ENCODE data around the gene ZNF107. TPM values are rescaled to one million over a fixed set of nuclear protein-coding genes. Genes with fewer than 3 reads are reported as not detected.

ZNF107 gene
- total and polyA plus RNA-seq, 8 donors = 0.92 to 9.2 (median 3.9) TPM

DNA sequence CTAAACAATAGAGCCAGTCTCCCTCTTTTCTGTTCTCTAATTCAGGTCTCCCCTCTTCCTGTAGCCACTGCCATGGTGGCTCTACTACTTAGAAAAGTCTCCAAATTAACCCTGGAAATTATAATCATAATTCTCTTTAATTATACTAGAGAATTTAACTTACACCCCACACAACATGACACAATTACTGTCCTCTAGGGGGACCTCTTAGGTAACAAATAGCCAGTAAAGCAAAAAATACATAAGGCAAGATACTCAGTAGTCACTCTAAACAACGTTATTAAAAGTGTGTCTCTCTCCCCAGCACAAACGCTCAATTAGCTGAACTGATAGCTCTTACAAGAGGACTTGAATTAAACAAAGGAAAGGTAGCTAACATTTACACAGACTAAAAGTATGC lies 44.3 kb upstream of the ZNF107 start:
- intact Hi-C loops (cut with DNase I; ENCODE audit: low total_unique reads) = no loop called here
- Histone ChIP-seq H3K27me3 (no peaks in the 10 kb centered on the region), H3K27ac (no peak overlapping the region), H3K4me3 (no peak overlapping the region), H3K4me1 (peaks cover 0 to 6% (median 0%) of the 10 kb centered on the region in 4 donors), H3K9me3 (peaks cover 0 to 39% (median 19%) of the 10 kb centered on the region in 4 donors), H3K36me3 (no peaks in the 10 kb centered on the region)
- 72 to 80% (median 77%) methylated on average over 2 of the region's 2 CpGs for WGBS, 5 donors
- no peak for DNase-seq
- TF ChIP-seq POLR2A (IDR thresholded peaks at IDR 0.05) (no peak), EP300 (IDR thresholded peaks at IDR 0.05) (no peak), CTCF (IDR thresholded peaks at IDR 0.05) (no peak), POLR2AphosphoS5 (IDR thresholded peaks at IDR 0.05) (no peak)

GRCh38 chr7:64625114-64626082 lies 40.5 kb upstream of the ZNF107 start:
- peak in 1 of 2 donors; percentile 3 for DNase-seq
- H3K4me3 ChIP-seq = no peak overlapping the region
- H3K27me3 ChIP-seq = no peaks in the 10 kb centered on the region
- H3K36me3 ChIP-seq = no peaks in the 10 kb centered on the region
- peak in 5 of 7 experiments; percentile 29 to 80 (median 49) for TF ChIP-seq CTCF (IDR thresholded peaks at IDR 0.05)
- TF ChIP-seq EP300 (IDR thresholded peaks at IDR 0.05) = no peak
- TF ChIP-seq POLR2A (IDR thresholded peaks at IDR 0.05) = no peak
- H3K9me3 ChIP-seq = peaks cover 0 to 11% (median 5%) of the 10 kb centered on the region in 4 donors
- intact Hi-C loops (cut with DNase I; ENCODE audit: low total_unique reads) = no loop called here
- WGBS, 5 donors = 15 to 23% (median 17%) methylated on average over 12 of the region's 12 CpGs
- peaks cover 0 to 6% (median 0%) of the 10 kb centered on the region in 4 donors for H3K4me1 ChIP-seq
- H3K27ac ChIP-seq = no peak overlapping the region

DNA sequence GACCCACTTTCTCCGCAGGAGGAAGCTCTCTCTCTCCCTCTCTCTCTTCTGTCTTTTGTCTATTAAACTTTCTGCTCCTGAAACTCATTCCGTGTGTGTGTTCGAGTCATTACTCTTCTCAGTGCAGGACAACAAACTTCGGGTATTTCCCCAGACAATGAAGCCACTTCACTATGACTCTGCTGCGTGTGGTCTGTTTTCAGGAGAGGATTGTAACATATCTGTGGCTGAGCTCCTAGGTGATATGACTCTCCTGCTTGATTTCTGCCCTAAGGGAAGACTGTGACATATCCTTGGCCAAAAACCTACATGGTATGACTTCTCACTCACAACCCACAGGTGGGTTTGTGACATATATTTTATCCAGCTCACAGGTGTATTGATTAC lies 39.9 kb upstream of the ZNF107 start:
- intact Hi-C loops (cut with DNase I; ENCODE audit: low total_unique reads) = no loop called here
- H3K36me3 ChIP-seq = no peaks in the 10 kb centered on the region
- H3K4me3 ChIP-seq = no peak overlapping the region
- DNase-seq = no peak
- WGBS, 5 donors = 34 to 56% (median 53%) methylated on average over 5 of the region's 5 CpGs
- no peaks in the 10 kb centered on the region for H3K27me3 ChIP-seq
- no peak for TF ChIP-seq POLR2AphosphoS5 (IDR thresholded peaks at IDR 0.05)
- no peak for TF ChIP-seq EP300 (IDR thresholded peaks at IDR 0.05)
- no peak for TF ChIP-seq CTCF (IDR thresholded peaks at IDR 0.05)
- TF ChIP-seq POLR2A (IDR thresholded peaks at IDR 0.05) = no peak
- no peak overlapping the region for H3K27ac ChIP-seq
- peaks cover 0 to 4% (median 2%) of the 10 kb centered on the region in 4 donors for H3K9me3 ChIP-seq
- H3K4me1 ChIP-seq = peaks cover 0 to 6% (median 0%) of the 10 kb centered on the region in 4 donors

DNA sequence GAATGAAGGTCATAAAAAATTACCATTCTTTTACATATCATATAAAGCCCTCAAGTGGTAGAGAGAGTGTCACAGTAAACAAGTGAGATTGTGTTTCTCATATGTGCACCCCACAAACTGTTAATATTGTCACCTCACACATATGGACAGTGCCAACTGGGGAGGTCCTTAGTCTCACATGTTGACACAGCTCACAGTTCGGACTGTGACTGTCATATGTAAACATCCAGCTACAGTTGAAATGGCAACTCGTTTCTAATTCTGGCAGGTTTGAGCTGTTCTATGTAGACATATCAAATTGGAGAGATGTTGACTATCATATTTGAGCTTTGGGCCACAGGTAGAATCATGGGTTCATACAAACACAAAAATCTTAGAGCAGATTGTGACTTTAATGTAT lies 39.4 kb upstream of the ZNF107 start:
- 16 to 33% (median 24%) methylated on average over 2 of the region's 2 CpGs for WGBS, 5 donors
- Histone ChIP-seq H3K4me3 (no peak overlapping the region), H3K4me1 (peaks cover 0 to 6% (median 0%) of the 10 kb centered on the region in 4 donors), H3K9me3 (no peaks in the 10 kb centered on the region), H3K27me3 (no peaks in the 10 kb centered on the region), H3K27ac (no peak overlapping the region), H3K36me3 (no peaks in the 10 kb centered on the region)
- DNase-seq = no peak
- no peak for TF ChIP-seq POLR2AphosphoS5 (IDR thresholded peaks at IDR 0.05)
- TF ChIP-seq EP300 (IDR thresholded peaks at IDR 0.05) = no peak
- no peak for TF ChIP-seq POLR2A (IDR thresholded peaks at IDR 0.05)
- TF ChIP-seq CTCF (IDR thresholded peaks at IDR 0.05) = no peak
- intact Hi-C loops (cut with DNase I; ENCODE audit: low total_unique reads) = no loop called here

Data from stomach (tissue), 9 donors.